22Rv1 (cell line): ENCODE data around the gene BTBD9.

Experiments
- CTCF ChIP-seq: fragments of 450-650 bp; IDR thresholded peaks from 2 replicates; pipeline ENCODE4 v1.5.1; 2017; ENCODE audit warnings: mild to moderate bottlenecking
- ZFX ChIP-seq: fragments of 450-650 bp; IDR thresholded peaks from 2 replicates; pipeline ENCODE4 v1.6.1; 2017; ENCODE audit warnings: antibody characterized with exemption, borderline replicate concordance

- no peak for TF ChIP-seq CTCF
- TF ChIP-seq ZFX: no peak
These were observed 201.6 kb downstream of the BTBD9 start for GRCh38 chr6:38438097-38438496.
